ENCODE measurements around the gene NUAK2. TPM values are rescaled to one million over a fixed set of nuclear protein-coding genes. Genes with fewer than 3 reads are reported as not detected.
"Not testable (repeated sequence)": the region's sequence is repeated elsewhere in the genome, so short reads cannot be mapped to it uniquely, and the experiment has no call there.

The NUAK2 gene
- polyA plus RNA-seq, 1 donor, result 0.71 TPM

DNA sequence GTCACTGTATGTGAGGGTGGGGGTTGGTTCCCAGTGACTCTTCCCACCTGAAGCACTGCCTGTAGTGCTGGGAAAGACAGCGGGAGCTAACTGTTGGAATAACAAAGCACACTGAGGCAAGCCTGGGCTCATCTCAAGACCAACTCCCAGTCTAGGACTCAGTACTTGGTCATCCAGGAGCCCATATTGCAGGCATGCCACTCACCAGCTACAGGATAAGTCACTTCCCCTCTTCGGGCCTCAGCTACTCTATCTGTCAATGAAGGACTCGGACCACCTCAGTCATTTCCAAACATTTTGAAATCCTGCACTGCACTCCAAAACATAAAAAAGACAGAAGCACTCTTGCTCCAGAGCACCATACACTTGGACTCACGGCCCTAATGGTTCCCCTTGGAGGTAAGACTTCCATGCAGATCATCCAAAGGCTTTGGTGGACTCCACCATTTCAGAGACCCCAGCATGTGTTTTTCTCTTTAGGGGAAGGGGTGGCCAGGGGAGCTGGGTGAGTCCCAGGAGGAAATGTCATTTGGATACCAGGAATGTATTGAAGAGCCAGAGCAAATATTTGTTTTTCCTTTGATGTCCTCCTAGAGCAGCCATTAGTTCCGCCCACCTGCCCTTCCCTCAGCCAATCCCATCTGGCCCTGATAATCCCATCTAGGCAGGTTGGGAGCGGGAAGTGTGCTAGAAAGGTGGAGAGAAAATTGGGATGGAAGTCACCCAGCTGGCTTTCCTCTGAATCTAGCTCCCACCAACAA, 3.1 kb downstream of the NUAK2 start:
- DNase-seq, result no peak

DNA sequence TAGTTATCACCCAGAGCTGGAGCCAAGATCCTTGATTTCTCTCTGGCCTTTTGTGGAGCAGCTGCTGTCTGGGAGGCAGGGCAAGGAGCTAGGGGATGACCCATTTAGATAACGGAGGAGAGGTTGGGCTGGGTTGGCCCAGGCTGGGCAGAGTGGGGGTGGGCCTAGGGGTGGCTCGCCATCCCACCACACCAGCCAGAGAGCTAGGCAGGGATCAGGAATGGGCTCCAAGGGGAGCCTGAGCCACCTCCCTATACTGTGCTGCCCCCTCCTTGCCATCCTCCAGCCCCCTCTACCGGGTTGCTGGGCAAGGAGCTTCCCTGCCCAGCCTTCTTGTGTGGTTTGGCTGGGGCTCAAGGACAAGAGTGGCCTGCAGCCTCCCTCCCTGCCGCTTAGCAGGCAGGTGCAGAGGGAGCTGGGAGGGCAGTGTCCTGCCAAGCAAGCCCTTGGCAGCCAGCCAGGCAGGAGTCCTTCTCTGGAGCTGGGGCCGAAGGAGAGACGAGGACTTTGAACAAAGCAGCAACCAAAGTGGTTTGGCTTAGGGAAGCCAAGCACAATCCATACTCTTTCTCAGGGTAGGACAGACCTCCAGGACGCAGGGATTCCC, 4.1 kb downstream of the NUAK2 start:
- DNase-seq, result no peak

DNA sequence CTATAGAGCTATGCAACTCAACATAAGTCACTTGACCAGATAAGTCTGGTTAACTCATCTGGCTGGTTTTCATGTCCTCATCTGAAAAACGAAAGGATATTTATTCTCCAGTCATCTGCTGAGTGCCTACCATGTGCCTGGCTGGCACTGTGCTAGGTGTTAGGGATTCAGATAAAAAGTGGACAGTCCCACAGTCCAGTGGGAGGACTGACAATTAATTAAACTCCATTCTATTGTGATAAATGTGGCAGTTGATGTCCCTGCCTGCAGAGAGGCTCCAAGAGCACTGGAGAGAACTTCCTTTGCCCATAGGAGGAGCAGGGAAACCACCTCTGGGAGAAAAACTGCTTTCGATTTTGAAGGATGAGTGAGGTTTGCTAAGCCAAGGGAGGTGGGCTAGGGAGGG, 5.4 kb downstream of the NUAK2 start:
- no peak for DNase-seq

DNA sequence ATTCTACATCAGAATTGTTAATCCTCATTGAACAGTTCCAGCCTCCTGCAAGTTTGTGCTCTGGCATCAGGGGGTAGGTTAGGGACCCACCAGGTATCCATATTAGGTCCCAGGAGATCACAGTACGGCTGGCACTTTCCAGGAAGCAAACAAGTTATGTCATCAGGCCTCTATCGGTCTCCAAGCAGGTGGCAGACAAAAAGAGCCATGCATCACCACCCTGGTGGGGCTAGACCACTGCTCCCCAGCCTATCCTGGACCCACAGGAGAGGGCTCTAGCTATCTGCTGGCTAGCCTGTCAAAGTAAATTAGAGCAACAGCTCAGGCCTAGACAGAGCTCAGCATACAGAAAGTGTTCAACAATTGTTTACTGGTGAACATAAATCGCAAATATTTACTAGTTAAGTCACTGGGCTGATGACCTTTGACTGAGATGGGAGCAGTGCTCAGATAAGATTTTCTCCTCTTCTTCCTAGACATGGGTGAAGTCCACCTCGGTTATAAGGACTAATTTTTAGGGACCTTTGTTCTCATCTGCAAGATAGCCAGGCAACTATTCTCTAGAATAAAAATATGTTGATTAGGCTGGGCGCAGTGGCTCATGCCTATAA, 6.4 kb downstream of the NUAK2 start:
- no peak for DNase-seq

DNA sequence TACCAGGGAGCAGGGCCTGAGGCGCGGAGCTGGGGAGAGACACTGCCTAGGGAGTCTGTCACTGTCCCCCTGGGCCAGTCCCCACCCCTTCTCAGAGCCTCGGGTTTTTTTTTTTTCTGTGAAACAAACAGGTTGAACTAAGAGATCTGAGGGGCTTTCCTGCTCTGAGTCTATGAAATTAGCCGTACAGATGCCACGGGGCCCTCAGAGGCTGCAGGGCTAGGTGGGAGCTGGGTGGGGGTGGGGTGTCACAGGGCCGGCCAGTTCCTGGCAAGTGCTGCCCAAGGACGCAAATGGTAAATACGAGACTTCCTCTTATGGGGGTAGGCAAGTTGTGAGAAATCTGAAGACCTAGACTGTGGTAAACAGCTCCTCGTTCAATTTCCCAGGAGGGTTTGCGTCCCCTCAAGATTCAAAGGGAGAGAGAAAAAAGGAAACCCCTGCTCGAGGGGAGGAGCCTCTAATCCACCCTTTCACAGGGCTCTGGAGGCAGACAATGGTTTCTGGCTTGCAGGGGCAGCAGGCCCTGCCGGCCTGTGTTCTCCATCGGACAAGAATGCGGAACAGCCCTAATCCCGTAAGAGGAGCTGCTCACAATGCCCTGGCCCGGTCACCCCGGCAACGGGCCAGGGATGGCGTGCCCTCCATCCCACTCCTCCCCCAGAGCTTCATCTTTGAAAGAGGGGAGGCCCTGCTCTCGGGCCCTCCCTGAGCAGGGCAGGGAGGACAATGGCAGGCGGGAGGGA, 7.8 kb downstream of the NUAK2 start:
- DNase-seq, result peak; percentile 50

DNA sequence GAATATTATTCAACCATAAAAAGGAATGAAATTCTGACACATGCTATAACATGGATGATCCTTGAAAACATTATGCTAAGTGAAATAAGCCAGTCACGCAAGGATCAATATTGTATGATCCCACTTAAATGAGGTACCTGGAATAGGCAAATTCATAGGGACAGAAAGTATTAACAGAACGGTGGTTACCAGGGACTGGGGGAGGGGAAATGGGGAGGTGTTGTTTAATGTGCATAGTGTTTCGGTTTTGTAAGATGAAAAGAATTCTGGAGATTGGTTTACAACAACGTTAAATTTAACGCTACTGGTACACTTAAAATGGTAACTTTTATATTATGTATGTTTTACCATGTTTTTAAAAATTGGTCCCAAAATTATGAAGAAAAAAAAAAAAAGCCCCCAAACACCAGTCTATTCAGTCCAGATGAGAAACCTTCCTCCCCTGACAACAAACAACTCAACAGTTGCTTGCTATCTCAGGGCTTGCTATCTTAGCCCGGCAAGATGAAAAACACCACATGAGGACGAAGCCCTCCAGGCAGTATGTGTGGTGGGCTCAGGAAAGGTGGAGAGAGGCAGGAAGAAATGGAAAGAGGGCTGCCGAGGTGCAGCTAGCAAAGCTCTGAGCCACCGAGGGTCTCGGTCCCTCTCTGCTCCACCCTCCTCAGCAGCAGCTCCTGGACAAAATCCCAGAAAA, 8.5 kb downstream of the NUAK2 start:
- no peak for DNase-seq

DNA sequence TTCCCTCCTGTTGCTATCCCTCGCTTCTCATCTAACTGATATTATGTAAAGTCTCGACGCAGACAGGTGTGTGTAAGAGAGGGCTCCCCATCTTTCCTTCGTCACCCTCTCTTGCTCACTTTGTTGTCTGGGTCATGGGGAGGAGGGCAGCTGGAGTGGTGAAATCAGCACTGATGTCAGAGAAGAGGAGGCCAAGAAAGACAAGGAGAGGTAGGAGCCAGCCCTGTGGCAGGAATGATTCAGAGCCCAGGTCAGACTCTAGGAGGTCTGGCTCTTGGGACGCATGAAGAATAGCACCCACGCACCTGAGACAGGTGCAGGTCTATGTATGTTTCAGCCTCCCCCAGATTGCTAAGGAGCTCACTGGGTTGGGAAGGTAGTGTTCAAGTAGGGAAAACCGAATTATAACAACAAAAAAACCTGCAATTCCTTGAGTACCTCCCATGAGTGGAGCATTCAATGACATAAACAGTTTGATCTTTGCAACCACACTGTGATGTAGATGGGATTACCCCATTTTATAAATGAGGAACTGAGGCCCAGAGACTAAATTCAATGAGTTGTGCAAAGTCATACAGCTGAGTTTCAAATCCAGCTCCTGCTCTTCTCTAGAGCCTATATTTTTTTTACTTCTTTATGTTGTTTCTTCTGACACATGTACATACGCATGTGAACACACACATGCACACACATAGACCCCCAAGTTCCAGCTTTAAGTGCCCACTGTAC, 10.4 kb downstream of the NUAK2 start:
- DNase-seq, result no peak

DNA sequence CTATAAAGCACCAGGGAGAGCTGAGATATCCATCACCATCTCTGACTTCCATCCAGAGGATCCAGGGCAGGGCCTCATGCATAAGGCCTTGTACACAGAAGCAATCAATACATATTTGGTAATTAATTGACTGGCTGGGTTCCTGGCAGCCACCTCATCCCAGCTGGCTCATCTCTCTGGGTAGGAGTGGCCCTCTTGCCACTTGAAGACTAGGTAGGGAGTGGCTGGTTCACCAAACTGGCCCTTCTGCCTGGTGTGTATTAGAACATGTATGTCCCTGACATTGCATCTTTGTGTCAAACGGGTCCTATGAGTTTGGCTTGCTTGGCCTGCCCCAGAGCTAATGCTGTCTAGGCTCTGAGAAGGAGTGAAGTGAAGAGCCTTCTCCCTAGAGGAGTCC, 11.8 kb downstream of the NUAK2 start:
- DNase-seq, result no peak

DNA sequence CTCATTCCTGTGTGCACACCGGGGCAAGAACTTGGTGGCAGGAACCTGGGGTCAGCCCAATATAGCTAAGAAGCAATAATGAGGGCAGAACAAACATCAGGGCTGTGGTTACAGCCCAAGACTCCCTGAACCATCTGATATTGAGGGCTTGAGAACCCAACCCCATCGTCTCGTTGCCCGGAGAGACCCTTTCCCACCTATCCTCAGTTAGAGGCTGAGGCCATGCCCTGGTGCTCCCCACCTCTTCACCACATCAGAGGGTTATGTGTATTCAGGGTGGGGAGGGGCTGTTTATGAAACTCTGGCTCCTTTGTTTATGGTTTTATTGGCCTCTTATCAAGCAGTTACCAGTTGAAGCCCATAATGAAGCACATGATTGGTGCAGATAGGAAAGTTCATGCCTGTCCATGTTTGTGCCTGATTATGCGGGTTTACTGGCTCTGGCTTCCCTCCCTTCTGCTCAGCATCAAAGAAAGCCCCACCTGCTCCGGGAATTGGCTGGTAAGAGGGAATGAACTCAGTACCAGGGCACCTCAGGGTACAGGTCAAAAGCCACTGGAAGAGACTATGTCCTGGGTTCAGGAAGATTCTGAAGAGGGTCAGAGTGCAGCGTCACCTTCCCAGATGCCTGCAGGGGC, 14.5 kb downstream of the NUAK2 start:
- DNase-seq, result no peak

DNA sequence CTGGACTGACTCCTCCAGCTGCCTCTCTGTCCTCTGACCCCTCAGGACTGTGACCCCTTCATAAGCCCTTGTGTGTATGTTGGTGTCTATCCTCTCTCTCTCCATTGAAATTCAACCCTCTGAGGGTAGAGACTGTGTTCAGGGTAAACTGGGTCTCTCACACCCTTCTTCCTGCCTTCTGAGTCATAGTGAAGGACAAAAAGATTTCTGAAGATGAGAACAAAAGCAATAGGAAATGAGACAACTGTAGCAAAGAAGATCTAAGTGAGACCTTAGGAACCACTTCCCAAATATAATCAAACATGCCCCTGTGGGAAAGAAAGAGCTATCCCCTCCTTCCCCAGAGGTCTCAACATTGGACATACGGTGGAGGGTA, 16.9 kb downstream of the NUAK2 start:
- DNase-seq, result no peak

DNA sequence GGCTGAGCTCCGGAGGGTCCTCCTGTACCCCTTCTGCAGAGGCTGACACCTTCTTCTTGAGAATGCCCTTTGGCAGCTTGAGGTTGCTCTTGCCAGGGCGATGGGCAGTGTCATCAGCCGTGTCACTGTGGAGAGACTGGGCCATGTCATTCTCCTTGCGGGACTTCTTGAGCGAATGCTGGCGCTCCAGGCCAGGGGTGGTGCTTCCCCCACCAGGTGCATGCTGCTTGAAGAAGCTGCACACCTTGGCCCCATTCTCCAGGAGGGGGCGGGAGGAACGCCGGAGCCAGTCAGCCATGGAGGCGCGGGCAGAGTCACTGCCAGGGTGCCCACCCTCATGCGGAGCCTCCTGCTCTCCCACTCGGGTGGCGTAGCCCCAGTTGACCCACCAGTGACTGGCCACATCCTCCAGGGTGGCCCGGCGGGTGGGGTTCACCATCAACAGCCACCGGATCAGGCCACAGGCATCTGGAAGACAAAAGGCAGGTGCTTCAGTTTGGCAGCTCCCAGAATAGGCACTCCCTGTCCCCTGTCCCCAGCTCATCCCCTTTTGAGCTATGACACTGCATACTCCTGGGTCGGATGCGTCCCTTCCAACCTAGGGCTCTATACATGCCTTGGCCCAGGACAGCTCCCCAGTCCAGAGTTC, 17.4 kb downstream of the NUAK2 start:
- DNase-seq, result no peak

DNA sequence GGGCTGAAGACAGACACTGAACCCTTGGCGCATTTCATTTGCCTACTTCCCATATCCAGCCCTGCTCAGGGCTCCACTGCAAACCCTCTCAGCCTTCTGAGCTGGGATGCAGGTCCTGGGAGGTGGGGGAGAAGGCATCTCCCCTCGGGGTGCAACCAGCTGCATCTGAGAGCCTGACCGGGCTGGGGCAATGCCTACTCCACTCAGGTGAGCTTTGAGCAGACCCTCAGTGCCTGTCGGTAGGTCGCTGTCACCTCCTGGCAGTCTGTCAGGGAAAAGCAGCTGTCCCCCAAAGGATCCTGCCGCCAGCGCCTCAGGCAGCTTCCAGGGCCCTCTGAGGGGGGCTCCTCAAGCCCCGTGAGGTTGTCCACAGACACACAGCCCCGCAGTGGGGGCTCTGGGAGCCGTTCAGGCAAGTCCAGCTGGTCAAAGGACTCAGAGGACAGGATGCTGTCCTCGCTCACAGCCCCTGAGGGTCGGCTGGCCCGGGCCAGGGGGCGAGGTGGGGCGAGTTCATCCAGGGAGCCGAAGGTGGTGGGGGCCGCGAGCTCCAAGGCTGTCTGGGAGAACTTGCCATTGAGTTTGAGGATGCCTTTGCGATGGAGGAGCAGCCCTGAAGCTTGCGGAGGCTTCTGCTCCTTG, 18.2 kb downstream of the NUAK2 start:
- DNase-seq, result no peak

DNA sequence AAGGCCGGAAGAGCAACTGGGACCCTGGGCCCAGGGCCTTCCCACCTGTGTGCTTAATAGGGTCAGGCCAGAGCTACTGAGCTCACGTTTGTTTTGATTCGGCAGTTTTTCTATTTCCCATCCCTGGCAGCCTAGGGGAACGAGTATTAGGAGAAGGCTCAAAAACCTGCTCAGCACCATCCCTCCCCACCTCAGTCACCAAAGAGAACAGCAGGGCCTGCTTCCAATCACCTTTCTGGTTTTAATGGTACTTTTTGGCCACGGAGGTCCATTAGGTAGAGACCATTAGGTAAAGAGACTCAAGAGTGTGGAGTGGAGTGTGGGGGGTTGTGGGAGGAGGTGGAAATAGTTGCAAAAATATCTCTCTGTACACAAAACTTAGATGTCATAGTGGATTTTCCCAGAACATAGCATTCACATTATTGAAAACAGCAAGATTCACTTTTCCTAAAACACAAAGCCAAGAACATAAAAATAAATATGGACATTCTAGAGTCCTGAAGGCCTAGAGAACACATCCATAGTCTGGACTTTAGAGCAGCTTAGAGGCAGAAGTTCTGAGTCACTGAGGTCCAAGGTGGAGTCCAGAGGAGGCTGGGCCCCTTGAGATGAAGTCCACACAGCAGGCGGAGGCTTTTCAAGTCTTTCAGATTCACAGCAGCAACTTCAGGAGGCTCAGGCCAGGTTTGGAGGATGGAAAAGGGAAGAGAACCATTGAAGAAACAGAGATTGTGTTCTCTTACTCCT, 19.5 kb downstream of the NUAK2 start:
- DNase-seq, result no peak

DNA sequence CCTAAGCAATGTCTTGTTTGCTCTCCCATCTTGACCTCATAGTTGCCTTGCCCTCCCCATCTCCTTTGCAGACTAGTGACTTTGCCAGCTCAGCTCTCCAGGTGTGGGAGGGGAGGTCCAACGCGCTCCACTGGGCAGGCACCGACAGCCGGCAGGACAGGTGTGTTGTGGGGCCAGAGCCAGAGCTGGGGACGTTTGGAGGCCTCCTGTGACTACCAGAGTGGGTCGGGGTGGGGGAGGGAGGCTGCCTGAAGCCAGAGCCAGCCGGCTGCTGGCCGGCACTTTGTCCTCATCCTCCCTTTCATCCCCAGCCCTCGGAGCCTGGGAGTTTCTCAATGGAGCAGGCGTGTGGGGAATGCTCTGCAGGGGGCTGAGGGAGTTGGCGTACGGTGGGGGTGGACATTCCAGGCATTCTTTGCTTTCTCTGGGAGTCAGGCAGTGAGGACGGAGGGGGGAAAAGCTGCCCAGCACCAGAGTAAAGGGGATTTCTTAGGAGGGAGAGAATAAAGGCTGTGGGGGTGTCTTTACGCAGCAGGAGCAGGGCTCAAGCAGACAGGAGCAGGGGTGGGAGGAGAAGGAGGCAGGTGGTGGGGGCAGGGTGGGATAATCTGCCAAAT, 20.2 kb downstream of the NUAK2 start:
- DNase-seq, result no peak

DNA sequence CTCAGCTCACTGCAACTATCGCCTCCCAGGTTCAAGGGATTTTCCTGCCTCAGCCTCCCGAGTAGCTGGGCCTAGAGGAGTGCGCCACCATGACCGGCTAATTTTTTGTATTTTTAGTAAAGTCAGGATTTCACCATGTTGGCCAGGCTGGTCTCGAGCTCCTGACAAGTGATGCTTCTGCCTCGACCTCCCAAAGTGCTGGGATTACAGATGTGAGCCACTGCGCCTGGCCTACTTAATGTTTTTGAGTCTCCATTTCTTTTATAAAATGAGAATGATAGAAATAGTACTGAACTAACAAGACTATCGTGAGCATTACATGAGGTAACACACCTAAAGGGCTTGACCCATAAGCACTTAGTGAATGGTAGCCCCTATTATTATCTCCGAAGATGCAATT, 21.4 kb downstream of the NUAK2 start:
- DNase-seq, result no peak

DNA sequence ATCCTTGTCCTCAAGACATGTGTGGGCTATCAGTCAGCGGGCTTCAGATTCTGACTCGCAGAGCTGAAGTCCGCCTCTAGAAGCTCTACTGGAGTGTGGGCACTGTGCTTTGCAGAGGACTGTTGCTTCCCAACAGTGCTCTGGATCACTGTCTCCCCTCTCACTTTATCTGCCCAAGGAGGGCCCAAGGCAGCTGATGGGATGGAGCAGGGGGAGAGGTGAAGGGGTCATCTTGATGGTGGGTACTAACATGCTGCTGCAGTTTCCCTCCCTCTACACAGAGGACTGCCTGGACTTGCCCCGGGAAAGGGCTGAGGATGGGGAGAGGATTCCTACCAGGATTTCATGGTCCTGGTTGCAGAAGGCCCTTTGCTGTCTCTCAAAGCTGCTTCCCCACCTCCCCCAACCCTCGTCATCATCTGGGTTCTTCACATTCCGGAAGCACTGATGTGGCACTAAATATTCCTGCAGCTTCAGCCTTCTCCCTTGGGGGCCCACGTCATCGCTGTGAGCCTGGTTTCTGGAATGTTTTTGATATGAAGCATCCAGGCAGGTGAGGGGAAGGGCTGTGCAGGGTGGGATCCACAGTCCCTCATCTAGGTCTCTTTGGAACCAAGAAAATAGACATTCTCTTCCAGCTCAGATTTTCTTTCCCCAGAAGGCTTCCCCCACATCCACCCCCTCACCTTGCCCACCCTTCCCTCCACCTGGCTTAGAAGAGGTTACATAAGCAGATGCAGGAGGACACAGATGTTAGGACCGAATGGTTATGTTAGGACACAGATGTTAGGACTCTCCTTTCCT, 23.2 kb downstream of the NUAK2 start:
- DNase-seq, result no peak

DNA sequence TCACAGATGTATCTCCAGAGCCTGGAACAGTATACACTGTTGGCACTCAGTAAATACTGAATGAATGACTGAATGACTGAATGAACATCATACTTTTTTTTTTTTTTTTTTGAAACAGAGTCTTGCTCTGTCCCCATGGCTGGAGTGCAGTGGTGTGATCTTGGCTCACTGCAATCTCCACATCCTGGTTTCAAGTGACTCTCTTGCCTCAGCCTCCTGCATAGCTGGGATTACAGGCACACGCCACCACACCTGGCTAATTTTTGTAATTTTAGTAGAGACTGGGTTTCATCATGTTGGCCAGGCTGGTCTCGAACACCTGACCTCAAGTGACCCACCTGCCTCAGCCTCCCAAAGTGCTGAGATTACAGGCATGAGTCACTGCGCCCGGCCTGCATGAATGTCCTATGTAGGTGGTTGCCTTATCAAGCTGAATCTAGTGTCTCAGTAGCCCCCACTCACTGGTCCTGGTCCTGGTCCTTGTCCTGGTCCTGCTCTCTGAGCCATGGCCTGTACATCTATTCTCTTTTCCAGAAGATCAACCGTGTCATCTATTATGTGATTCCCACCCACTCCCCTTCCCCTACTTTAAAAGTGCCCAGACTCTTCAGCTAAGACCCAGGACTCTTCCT, 23.9 kb downstream of the NUAK2 start:
- DNase-seq, result not testable (repeated sequence)

DNA sequence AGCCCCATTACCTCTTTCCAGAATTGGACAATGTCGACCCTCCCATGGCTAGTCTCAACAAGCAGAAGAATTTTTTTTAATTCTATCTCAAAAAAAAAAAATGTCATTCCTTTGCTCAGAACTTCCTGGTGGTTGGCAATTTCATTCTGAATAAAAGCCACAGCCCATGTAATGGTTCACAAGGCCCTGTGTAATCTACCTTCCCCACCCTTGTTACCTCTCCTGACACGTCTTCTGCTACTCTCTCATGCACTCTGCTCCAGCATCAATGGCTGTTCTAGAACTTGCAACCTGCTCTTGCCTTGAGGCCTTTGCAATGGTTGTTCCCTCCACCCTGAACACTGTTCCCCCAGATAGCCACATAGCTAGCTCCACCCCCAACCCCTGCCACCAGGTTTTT, 25.4 kb downstream of the NUAK2 start:
- DNase-seq, result no peak

Data from hindlimb muscle (tissue), 1 donor.